ENCODE measurements around the gene SRGAP3. TPM values are rescaled to one million over a fixed set of nuclear protein-coding genes. Genes with fewer than 3 reads are reported as not detected.

SRGAP3 gene
- total and polyA plus RNA-seq, 10 of the 15 experiments (the other 5 are each of a cell fraction or from before 2014, with no cell fraction given) = 0.32 to 1.7 (median 0.99) TPM

- Histone ChIP-seq H4K20me1 (ENCODE audit: control insufficient read depth, insufficient read depth) (no peaks in the 10 kb centered on the region), H3K36me3 (ENCODE audit: control insufficient read depth in 2 of 2, insufficient read depth in 2 of 2, low read length in 1 of 2) (no peaks in the 10 kb centered on the region), H2AFZ (ENCODE audit: control insufficient read depth, low read depth, low read length) (no peak overlapping the region), H3K4me2 (ENCODE audit: control insufficient read depth, insufficient read depth) (no peak overlapping the region), H3K9me3 (replicated peaks; ENCODE audit: control insufficient read depth, insufficient read depth, low read length) (no peaks in the 10 kb centered on the region), H3K79me2 (ENCODE audit: control insufficient read depth, insufficient read depth, low read length) (no peaks in the 10 kb centered on the region), H3K9ac (ENCODE audit: control insufficient read depth, insufficient read depth, low read length) (no peak overlapping the region), H3K27ac (ENCODE audit: control insufficient read depth, insufficient read depth) (no peak overlapping the region), H3K27me3 (replicated peaks in 1 of 2; ENCODE audit: control insufficient read depth in 2 of 2, insufficient read depth in 2 of 2, low read length in 1 of 2) (no peaks in the 10 kb centered on the region; a peak in 1 of 4 replicates), H3K4me1 (ENCODE audit: control insufficient read depth, insufficient read depth, low read length) (no peaks in the 10 kb centered on the region), H3K4me3 (no peak overlapping the region)
- in situ Hi-C loops (cut with MboI) = no loop called here
- ChIA-PET SMC1A (ENCODE audit: uncharacterized antibody, unreplicated experiment) (no interaction called here), RAD21 (ENCODE audit: unreplicated experiment) (no interaction called here), POLR2A (no interaction called here), CTCF (no interaction called here)
- no peak for TF ChIP-seq CHD4 (IDR thresholded peaks at IDR 0.05)
- DNase-seq (ENCODE audit: low read depth, low spot score) (no peak), FAIRE-seq (no peak), ATAC-seq (no peak)
- no TSS peak for BruUV-seq (replicated peaks)
- WGBS (ENCODE audit: insufficient coverage, insufficient replicate concordance, low lambda C conversion rate, missing lambda C conversion rate) = 61% methylated on average over 5 of the region's 5 CpGs
- intact Hi-C loops (cut with micrococcal nuclease; ENCODE audit: unreplicated experiment) = no loop called here
Observed at GRCh38 chr3:9056581-9056980, 192.9 kb downstream of the SRGAP3 start.

- FAIRE-seq (no peak), ATAC-seq (no peak), DNase-seq (ENCODE audit: low read depth, low spot score) (no peak)
- TF ChIP-seq WRNIP1 (IDR thresholded peaks at IDR 0.05; ENCODE audit: borderline replicate concordance, low read depth, low read length) = no peak
- TF ChIP-seq, protein P1, sequence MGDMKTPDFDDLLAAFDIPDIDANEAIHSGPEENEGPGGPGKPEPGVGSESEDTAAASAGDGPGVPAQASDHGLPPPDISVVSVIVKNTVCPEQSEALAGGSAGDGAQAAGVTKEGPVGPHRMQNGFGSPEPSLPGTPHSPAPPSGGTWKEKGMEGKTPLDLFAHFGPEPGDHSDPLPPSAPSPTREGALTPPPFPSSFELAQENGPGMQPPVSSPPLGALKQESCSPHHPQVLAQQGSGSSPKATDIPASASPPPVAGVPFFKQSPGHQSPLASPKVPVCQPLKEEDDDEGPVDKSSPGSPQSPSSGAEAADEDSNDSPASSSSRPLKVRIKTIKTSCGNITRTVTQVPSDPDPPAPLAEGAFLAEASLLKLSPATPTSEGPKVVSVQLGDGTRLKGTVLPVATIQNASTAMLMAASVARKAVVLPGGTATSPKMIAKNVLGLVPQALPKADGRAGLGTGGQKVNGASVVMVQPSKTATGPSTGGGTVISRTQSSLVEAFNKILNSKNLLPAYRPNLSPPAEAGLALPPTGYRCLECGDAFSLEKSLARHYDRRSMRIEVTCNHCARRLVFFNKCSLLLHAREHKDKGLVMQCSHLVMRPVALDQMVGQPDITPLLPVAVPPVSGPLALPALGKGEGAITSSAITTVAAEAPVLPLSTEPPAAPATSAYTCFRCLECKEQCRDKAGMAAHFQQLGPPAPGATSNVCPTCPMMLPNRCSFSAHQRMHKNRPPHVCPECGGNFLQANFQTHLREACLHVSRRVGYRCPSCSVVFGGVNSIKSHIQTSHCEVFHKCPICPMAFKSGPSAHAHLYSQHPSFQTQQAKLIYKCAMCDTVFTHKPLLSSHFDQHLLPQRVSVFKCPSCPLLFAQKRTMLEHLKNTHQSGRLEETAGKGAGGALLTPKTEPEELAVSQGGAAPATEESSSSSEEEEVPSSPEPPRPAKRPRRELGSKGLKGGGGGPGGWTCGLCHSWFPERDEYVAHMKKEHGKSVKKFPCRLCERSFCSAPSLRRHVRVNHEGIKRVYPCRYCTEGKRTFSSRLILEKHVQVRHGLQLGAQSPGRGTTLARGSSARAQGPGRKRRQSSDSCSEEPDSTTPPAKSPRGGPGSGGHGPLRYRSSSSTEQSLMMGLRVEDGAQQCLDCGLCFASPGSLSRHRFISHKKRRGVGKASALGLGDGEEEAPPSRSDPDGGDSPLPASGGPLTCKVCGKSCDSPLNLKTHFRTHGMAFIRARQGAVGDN (IDR thresholded peaks at IDR 0.05) = no peak
- no peak for TF ChIP-seq RBBP5 (conservative IDR thresholded peaks at IDR 0.05)
- TF ChIP-seq CBX3 (IDR thresholded peaks at IDR 0.05; ENCODE audit: borderline replicate concordance, low read depth) = no peak
- no peak for TF ChIP-seq BCL11A (IDR thresholded peaks at IDR 0.05; ENCODE audit: low read depth, low read length)
- TF ChIP-seq ZBED1 (IDR thresholded peaks at IDR 0.05; ENCODE audit: borderline replicate concordance) = no peak
- Histone ChIP-seq H2AFZ (ENCODE audit: control insufficient read depth, low read depth, low read length) (no peak overlapping the region), H3K79me2 (ENCODE audit: control insufficient read depth, insufficient read depth, low read length) (no peaks in the 10 kb centered on the region), H3K27me3 (replicated peaks in 1 of 2; ENCODE audit: control insufficient read depth in 2 of 2, insufficient read depth in 2 of 2, low read length in 1 of 2) (no peaks in the 10 kb centered on the region), H3K9me3 (replicated peaks; ENCODE audit: control insufficient read depth, insufficient read depth, low read length) (no peaks in the 10 kb centered on the region), H3K36me3 (ENCODE audit: control insufficient read depth in 2 of 2, insufficient read depth in 2 of 2, low read length in 1 of 2) (no peaks in the 10 kb centered on the region), H3K4me2 (ENCODE audit: control insufficient read depth, insufficient read depth) (no peak overlapping the region), H3K9ac (ENCODE audit: control insufficient read depth, insufficient read depth, low read length) (no peak overlapping the region), H3K4me1 (ENCODE audit: control insufficient read depth, insufficient read depth, low read length) (no peaks in the 10 kb centered on the region), H4K20me1 (ENCODE audit: control insufficient read depth, insufficient read depth) (no peaks in the 10 kb centered on the region), H3K27ac (ENCODE audit: control insufficient read depth, insufficient read depth) (no peak overlapping the region), H3K4me3 (no peak overlapping the region)
- intact Hi-C loops (cut with micrococcal nuclease; ENCODE audit: unreplicated experiment) (no loop called here), in situ Hi-C loops (cut with MboI) (no loop called here)
- CTCF ChIA-PET = no interaction called here
- RAD21 ChIA-PET (ENCODE audit: unreplicated experiment) = no interaction called here
- POLR2A ChIA-PET = no interaction called here
- no TSS peak for BruUV-seq (replicated peaks)
- SMC1A ChIA-PET (ENCODE audit: uncharacterized antibody, unreplicated experiment) = interaction anchor here (1.2 kb wide), 1 partner anchor 37 kb away, joined by 3 read pairs; no protein-coding TSS in a partner anchor
- WGBS (ENCODE audit: insufficient coverage, insufficient replicate concordance, low lambda C conversion rate, missing lambda C conversion rate) = 63% methylated on average over 20 of the region's 20 CpGs
Observed at GRCh38 chr3:9047452-9048346, 201.7 kb downstream of the SRGAP3 start.
